GM18499 (cell line): ENCODE results near the gene SH3RF3.

Experiments used
- ATAC-seq: cut with Tn5 transposase; IDR thresholded peaks from one replicate; pipeline ENCODE4 v1.9.1; 2021; ENCODE audit warnings: moderate number of reproducible peaks; ENCODE audit not compliant: insufficient read depth, unreplicated experiment

The SH3RF3 gene

GRCh38 chr2:109434351-109434750 lies 305.3 kb downstream of the SH3RF3 start:
- no peak for ATAC-seq

DNA sequence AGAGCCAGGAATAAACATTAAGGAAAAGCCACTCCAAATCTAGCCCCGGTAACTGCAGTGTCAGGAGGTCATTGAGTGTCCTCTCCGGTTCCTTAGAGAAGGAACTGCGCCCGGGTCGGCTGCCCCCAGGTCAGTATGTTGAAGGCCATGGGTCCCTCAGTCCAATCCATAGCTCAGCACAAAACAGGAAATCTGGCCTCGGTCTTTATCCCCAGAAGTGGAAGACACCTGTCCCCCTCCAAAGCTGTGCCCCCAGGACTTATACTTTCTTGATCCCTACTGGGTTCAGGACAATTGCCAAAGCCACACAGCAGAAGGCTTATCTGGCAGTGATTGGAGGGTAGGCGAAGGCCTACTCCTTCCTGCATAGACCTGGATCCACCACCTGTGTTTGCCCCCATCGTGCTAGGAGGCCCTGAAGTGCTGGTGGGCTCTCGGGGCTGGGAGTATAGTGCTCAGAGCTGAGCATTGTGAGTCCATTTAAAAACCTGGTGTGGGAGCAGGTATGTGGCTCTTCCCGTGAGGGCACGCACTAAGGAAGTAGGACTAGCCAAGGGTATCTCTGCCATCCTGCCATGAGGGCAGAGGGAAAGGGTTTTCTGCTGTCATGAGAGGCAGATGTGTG lies 306.2 kb downstream of the SH3RF3 start:
- ATAC-seq = no peak

DNA sequence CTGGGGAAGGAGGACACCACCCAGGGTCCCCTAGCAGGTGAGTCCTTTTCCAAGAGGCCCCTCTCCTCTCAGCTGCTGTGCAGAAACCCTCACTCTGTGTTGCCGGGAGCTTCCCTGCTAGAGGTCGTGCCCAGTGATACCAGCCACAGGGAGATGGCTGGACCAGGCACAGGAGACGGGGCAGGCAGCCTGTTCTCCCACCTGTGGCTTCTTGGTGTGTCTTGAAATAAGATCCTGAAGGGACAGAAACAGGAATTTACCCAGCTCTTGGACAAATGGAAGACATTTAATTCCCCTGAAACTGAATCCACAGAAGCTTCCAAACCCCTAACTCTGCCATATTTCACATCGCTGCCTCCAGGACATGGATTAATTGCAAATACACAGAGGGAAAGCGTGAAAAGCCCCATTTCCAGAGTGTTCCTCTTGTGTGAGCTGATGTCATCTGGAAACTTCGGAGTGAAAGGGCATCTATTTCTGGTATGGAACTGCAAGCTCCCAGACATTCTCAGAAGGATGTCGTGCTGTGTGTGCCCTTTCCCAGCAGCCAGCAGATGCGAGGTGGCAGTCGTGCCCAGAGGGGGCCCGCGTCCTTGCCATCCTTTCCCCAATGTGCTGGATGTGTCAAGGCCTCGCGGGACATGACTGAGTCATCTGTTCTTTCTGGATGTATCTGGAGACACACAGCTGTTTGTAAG lies 307.0 kb downstream of the SH3RF3 start:
- ATAC-seq = no peak

DNA sequence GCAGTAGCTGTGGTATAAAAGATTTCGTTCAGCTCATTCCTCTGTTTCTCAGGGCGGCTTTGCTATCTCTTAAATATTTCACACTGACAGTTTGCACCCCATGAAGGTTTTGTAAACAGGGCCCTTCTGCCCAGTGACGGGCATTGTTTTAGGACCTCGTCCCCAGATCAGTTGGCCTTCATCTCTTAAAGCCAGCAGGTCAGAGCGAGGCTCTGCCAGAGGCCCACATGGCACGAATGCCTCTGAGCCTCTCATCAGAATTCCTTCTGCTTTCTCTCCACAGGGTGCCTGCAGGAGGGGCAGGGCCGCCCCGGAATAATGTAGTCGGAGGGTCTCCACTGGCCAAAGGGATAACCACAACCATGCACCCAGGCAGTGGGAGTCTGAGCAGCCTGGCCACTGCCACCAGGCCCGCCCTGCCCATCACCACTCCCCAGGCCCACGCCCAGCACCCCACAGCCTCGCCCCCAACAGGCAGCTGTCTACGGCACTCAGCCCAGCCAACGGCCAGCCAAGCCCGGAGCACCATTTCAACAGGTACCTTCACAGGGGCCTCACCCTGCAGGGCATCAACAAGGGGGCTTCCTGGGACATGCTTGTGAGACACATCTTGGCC lies 307.7 kb downstream of the SH3RF3 start:
- no peak for ATAC-seq

GRCh38 chr2:109437325-109438090 lies 308.5 kb downstream of the SH3RF3 start:
- ATAC-seq = no peak

GRCh38 chr2:109438146-109438545 lies 309.1 kb downstream of the SH3RF3 start:
- no peak for ATAC-seq

GRCh38 chr2:109438773-109439389 lies 309.9 kb downstream of the SH3RF3 start:
- ATAC-seq = no peak

DNA sequence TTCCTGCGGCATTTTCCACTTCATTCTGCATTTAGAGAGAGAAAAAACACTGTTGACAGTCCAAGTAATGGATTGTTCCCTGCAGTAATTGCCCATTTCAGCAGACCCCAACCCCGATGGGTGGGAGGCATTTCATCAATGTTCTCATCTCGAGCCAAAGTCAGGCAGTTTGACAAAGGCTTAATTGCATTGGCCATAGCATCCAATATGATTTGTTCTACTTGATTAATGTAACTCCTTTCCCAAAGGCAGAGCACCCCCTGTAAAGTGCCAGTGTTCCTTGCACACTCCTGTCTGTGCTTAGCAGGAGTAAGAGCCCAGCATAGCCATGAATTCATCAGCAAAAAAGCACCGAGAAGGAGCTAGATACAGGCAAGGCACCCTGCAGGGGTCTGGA lies 310.4 kb downstream of the SH3RF3 start:
- no peak for ATAC-seq

- no peak for ATAC-seq
Measured at GRCh38 chr2:109439986-109440385, 311.0 kb downstream of the SH3RF3 start.

DNA sequence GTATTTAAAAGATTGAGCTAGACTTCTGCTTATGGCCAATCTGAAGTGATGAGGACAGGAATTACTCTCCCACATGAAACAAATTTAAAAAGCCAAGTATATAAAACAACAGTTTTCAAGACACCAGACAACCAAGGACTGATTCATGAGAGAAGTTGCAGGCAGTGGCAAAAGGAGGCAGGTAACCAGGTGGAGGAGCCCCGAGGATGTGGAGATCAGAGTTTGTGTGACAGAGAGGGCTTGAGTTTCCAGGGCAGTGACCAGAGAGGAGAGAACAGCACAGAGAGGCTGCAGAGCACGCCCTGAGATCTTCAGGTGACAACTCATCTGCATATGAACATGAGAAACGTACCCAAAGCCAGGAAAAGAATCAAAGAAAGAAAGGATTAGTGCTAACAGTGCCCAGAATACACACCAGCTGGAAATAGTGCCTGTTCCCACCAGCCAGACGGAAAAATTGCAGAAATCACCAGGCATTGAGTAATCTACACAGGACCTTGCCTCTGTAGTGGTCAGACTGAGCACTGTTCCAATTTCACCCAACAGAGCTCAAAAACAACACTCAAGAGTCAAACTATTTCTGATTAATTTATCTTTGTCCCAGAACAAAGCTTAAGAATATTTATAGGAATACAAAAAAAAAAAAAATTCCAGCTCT lies 311.6 kb downstream of the SH3RF3 start:
- no peak for ATAC-seq

DNA sequence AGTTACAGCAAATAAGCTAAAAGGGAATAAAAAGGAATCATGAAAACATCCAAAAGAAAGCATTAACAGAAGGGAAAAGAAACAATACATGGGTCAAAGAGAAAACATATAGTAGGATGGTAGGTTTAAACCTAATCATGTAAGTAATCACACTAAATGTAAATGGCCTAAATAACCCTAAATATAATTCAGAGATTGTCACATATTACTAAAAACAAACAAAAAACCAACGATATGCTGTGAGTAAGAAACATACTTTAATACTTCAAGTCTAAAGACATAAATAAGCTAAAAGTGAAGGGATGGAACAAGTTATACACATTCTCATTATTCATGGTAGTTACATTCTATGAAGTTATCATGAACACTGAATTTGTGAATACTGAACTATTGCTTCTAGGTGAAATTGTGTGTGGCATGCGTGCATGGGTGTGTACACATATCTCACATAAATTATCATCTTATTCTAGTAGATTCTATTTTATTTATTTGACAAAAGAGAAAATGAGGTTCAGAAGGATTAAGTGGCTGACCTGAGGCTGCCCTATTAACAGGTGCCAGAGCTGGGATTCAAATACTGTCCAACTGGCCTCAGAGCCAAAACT lies 313.8 kb downstream of the SH3RF3 start:
- no peak for ATAC-seq

- ATAC-seq = no peak
Measured at GRCh38 chr2:109444916-109445315, 315.9 kb downstream of the SH3RF3 start.

- no peak for ATAC-seq
Measured at GRCh38 chr2:109446278-109447131, 317.5 kb downstream of the SH3RF3 start.

GRCh38 chr2:109447251-109447661 lies 318.3 kb downstream of the SH3RF3 start:
- ATAC-seq = no peak

- ATAC-seq = no peak
Measured at GRCh38 chr2:109447776-109448175, 318.8 kb downstream of the SH3RF3 start.

DNA sequence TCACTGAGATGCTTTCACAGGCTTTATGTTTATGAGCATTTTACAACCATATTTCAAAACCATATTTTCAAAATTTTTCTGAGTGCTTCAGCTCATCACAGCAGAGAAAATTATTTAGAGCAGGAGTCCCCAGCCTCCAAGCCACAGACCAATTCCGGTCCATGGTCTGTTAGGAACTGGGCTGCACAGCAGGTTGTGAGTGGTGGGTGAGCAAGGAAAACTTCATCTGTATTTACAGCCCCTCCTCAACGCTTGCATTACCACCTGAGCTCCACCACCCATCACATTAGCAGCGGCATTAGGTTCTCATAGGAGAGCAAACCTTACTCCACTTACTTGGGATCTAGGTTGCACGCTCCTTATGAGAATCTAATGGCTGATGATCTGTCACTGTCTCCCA lies 319.2 kb downstream of the SH3RF3 start:
- ATAC-seq = no peak

GRCh38 chr2:109448946-109449788 lies 320.2 kb downstream of the SH3RF3 start:
- ATAC-seq = no peak
